CD4-positive, alpha-beta T cell treated with Interleukin-12 subunit alpha and Interleukin-12 subunit beta, for 1 hour (primary cell): ENCODE results near the gene SKI.
"Not testable (repeated sequence)": the region's sequence is repeated elsewhere in the genome, so short reads cannot be mapped to it uniquely, and the experiment has no call there.

ENCODE experiments used
- DNase-seq: peaks from one replicate; pipeline ENCODE4 v3.0.0-alpha.2; 2020

Gene SKI

GRCh38 chr1:2312515-2313301, 84.6 kb downstream of the SKI start:
- DNase-seq, result no peak

DNA sequence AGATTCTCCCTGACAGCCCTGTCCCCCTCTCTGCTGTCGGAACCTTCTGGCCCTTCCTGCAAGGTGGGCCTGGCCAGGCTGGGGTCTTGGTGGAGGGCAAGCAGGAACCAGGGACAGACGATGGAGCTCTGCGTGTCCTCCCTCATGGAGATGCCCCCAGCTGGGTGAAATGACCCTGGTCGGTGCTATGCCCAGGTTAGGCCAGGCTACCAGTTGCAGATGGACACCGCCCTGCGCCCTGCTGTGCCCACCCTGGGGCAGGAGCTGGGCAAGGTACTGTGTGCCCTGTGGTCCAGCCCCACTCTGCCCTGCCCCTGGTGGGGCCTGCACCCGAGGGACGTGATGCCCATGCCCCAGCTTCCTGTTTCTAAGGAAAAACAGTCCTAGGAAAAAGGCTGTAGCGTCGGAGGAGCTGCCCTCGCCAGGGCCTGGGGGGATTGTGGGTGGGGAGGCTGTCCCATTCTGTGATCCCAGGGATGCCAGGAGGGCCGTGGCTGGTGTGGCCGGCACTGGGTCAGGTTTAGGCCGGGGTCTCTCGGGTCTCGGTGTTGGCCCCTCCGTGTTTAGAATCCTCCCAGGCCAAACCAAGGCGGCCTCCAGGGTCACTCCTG, 85.6 kb downstream of the SKI start:
- no peak for DNase-seq

- DNase-seq, result no peak
Observed at GRCh38 chr1:2314273-2314802, 86.2 kb downstream of the SKI start.

DNA sequence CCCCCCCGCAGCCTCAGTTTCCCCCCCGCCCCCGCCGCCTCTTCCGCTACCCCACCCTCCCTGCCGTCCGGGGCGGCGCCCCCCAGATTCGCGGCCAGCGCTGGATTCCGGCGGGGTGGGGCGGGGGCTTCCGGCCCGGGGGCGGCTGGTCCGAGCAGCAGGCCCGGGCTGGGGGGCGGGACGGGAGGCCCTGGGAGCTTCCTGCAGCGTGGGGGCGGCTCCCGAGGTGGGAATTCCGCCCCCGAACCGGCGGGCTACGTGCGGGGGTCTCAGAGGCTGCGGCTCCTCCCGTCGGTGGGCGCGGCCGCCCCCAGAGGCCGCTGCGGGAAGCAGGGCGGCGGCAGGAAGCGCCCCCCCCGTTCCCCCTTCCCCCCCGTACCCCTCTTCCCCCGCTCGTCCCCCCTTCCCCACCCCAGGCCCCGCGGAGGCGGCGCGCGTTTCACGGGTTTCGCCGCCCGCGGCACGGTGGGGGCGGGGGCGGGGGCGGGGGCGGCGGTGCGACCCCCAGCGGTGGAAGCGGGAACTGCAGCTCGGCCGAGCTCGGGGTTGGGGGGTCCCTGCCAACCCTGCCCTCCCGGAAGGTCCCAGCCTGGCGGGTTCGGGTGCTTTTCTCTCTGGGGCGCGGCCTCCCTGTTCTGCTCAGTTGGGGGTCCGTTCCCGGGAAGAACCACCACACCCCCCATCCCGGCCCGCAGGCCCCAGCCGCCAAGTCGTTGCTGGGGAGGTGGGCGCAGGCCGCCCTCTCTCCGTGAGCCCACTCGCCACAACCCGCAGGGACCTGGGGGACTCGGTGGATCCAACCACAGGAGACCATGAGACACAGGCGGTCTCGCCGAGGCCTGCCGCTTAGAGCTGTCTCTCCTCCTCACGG, 86.9 kb downstream of the SKI start:
- peak; percentile 77 for DNase-seq

DNA sequence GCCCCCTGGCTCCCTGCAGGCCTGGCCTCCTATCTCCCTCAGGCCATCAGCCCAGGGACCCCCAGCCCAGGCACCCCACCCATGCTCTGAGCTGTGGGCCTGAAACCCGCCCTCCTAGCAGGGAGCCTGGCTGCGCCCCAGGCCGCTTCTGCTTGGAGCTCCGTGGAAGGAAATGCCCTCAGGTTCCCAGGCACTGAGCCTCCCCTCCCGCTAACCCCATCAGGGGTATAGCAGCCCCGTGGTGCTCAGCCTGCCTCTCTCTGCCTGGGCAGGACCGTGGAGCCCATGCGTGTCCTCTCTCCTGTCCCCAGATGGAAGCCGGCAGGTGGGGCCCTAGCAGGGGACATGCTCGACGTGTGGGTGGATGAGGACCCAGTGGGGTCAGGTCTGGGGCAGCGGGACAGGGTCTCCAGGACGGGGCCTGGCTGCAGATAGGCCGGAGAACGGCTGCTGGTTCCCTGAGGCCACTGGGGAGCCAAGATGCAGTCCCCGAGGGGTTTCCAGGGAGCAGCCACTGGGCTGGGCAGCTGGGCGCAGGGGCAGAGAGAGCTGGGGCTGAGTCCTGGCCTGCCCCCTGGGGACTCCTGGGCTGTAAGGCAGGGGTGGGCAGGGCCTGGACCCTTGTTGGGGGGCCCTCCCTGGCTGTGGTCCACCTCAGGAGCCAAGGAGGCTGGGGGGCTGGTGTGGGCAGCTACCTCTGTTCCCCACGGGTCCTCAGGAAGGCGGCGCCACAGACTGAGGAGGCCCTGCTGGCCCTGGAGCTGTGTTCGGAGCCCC, 87.7 kb downstream of the SKI start:
- DNase-seq, result no peak

DNA sequence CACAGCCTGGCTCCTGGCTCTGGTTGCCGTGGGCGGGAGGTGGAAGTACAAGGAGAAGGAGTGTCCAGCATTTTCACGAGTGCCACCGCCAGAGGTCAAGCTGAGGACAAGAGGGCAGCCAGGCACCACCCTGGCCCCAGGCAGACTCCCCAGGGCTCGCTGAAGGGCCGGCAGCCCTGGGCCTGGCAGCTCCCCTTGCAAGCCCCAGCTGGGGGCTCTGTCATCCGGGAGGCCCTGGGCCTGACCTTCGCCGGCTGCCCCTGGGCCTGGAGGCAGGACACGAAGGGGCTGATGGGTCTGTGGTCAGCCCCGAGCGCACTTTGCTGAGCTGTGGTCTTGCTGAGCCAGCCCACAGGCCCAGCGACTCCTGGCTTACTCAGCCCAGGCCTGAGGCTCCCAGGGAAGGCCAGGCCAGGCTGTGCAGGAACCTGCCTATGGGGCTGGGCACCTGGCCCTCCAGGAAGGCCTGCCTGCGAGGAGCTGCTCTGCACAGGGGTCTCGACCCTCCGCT, 88.4 kb downstream of the SKI start:
- DNase-seq, result no peak

DNA sequence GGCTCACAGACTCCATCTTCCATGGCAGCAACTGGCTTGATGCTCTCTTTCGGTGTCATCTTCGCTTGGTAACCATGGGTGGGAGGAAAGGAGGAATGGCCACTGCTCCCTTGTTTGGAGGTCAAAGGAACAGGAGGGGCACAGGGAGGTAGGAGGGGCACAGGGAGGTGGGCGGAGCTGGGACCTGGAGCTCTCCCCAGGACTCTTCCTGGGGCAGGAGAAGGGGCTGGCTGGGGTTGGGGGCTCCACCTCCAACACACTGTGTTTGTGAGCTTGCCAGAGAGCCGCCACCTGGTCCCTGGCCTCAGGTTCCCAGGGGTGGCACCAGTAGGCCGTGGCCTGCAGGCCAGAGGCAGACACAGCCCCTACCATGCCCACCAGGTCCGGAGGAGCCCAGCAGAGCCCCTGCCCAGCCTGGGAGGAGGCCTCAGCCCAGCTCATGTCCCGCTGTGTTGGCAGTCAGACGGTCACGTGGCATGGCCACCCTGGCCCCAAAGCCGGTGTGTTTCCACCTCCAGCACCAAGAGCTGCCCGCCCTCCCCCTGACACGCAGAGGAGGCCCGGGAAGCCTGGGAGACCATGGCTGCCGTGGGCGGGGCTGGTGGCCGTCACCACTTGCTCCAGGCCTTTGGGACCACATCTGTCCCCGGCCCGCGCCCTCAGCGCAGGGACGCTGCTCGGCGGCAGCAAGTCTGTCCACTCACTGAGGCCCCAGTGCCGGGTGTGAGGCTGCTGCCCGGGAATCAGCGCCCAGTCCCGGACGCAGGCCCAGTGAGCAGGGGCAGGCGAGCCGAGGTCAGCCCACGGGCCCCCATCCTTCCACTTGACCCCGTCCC, 89.3 kb downstream of the SKI start:
- DNase-seq, result no peak

GRCh38 chr1:2318314-2319278, 90.5 kb downstream of the SKI start:
- DNase-seq, result no peak

- DNase-seq, result no peak
Observed at GRCh38 chr1:2319291-2319690, 91.2 kb downstream of the SKI start.

DNA sequence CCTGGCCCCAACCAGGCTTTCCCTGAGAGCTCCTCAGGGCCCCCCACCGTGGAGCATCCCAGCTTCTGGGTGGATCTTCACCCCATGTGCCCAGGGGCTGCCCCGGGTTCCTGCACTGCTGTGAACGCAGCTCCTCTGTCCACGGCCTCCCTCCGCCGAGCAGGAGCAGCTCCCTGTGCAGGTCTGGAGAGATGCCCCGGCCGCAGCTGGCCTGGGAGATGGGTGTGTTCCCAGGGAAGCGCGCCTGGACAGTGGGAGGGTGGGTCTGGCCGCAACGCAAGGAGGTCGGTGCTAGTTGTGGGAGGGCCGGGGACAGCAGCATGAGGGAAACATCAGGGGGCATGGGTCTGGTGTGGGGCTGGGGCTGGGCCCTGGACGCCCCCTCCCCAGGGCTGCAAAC, 91.9 kb downstream of the SKI start:
- DNase-seq, result no peak

DNA sequence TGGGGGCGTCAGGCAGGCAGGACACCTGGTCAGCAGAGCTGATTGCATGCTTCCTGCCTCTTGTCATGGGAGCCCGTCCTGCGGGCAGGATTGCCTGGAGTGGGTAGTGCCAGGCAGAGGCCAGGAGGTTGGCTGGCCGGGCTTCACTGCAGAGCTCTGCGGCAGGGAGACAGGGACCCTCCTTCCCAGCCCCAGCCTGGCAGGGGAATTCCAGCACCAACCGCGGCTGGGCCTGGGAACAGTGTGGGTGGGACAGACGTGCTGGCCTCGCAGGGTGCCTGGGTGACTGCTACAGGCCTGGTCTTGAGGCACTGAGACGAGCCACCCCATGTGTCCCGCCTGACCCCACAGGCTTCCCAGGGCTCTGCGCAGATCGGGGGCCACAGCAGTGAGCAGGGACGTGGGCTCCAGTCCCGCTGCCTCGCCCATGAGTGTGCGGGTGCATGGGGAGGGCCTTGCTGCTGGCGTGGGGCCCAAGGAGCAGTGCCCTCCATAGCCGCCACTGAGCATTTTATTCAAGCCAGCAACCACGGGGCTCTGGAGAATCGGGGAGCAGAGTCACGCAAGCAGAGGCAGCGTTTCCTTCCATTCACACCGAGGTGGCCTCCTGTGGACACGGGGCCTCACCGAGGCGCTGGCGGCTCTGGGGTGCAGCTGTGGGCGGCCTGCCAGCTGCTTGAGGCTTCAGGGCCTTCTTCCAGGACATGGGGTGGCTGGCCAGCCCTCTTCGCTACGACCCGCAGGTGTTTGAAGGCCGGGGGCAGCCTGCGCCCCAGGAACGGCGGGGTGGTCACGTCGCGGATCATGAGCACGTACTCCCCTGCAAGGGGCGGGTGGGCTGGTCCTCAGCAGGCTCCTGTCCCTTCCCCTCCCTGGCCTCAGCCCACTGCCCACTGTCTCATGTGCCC, 92.9 kb downstream of the SKI start:
- no peak for DNase-seq

GRCh38 chr1:2322065-2322571, 94.0 kb downstream of the SKI start:
- DNase-seq, result no peak

DNA sequence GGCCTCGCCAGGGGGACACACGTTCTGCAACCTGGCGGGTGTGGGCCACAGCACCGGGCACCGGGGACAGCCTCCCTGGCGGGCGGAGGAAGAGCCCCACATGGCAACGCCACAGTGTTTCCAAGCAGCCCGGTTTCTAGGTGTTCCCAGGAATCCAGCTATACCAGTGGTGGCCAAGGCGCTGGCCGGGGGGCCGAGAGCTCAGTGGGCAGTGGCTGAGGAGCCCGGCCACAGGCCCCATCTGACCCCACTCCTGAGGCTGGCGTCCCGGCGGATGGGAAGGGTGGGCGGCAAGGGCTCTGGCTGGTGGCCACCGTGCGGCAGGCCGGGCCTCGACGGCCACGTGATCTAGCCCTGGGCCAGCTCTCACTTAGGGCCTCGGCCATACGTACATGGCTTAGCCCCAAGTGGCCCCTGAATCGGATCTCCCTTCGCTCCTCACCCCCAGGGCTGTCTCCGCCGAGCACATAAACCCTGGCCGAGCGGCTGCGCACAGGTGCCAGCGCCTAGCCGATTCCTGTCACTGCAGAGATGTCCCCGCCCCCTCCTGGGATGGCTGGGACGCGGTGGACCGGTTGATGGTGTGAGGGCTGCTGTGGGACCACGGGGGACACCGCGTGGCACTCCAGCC, 94.6 kb downstream of the SKI start:
- no peak for DNase-seq

GRCh38 chr1:2323451-2323974, 95.4 kb downstream of the SKI start:
- DNase-seq, result no peak

GRCh38 chr1:2324553-2325366, 96.6 kb downstream of the SKI start:
- no peak for DNase-seq

DNA sequence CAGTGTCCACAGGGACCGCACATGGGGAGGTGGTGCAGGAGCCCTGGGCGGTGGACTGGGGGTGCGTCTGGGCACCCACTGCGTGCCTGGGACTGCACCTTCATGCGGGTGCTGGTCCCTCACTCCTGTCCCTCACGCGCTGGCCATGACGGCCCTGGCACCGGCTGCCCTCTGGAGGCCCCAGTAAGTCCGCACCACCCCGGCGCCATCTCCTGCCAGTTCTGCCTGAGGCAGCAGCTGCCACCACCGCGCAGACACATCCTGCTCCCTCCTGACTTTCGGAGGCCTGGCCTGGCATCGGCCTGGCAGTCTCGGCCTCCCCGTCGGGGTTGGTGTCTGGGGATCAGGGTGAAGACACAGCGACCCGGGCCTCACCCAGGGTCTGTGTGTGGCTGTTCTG, 98.4 kb downstream of the SKI start:
- DNase-seq, result no peak

DNA sequence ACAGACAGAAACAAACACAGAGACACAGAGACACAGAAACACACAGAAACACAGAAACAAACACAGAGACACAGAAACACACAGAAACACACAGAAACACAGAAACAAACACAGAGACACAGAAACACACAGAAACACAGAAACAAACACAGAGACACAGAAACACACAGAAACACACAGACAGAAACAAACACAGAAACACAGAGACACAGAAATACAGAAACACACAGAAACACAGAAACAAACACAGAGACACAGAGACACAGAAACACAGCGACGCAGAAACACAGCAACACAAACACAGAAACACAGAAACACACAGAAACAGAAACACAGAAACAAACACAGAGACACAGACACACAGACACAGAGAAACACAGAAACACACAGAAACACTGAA, 99.0 kb downstream of the SKI start:
- not testable (repeated sequence) for DNase-seq
